ENCODE data around the gene CAPN12.

DNA sequence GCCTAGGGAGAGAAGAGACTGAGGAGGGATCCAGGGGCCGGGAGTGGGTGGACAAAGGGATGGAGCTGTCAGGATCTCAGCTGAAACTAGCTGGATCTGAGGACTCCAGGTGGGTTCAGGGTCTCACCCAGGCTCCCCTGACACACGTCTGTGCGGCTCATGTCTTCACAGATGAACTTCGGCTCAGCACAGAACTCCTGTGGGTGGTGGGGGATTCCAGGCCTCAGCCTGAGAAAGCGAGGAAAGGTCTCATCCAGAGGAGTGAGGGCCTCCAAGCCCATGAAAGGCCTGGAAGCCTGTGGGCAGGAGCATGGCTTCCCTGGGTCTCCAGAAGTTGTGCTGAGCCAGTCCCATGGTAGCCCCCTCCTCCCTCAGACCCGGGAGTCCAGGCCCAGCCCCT, 1.4 kb downstream of the CAPN12 start:
- TF ChIP-seq POLR2A (IDR thresholded peaks at IDR 0.05; ENCODE audit: low read depth, low read length), result no peak
- TF ChIP-seq POLR2AphosphoS5 (IDR thresholded peaks at IDR 0.05; ENCODE audit: low read depth, low read length), result no peak
- TF ChIP-seq TAF1 (IDR thresholded peaks at IDR 0.05; ENCODE audit: low read depth, low read length), result no peak
- no peak for TF ChIP-seq SPI1 (IDR thresholded peaks at IDR 0.05; ENCODE audit: low read depth, low read length)
